Colonic mucosa (tissue), 4 donors: ENCODE data around the gene CPXM1. TPM values are rescaled to one million over a fixed set of nuclear protein-coding genes. Genes with fewer than 3 reads are reported as not detected.

Experiments
- DNase-seq: peaks from one replicate; pipeline ENCODE4 v3.0.0-alpha.2; 2020
- H3K27ac ChIP-seq: fragments of 200-600 bp; one replicate; pipeline ENCODE4 v1.8.0; 2021
- H3K27me3 ChIP-seq: fragments of 200-600 bp; one replicate; pipeline ENCODE4 v1.8.0; 2021
- H3K36me3 ChIP-seq: fragments of 200-600 bp; one replicate; pipeline ENCODE4 v1.8.0; 2021
- H3K4me1 ChIP-seq: fragments of 200-600 bp; one replicate; pipeline ENCODE4 v1.8.0; 2021; ENCODE audit warnings: mild to moderate bottlenecking
- H3K4me3 ChIP-seq: fragments of 200-600 bp; one replicate; pipeline ENCODE4 v1.8.0; 2021
- H3K9ac ChIP-seq, 2 donors: one replicate each; pipeline ENCODE4 v1.7.0; 2013; ENCODE audit warnings: control low read depth in 2 of 2, low read depth in 2 of 2, low read length in 2 of 2
- H3K9me3 ChIP-seq: fragments of 200-600 bp; one replicate; pipeline ENCODE4 v1.8.0; 2021
- intact Hi-C: fragments of 100-400 bp; cut with DNase I; formaldehyde crosslinking; loops from one replicate; pipeline ENCODE4 v1.14.1; 2022
- total RNA-seq, 2 donors: library from RNA; stranded (reverse); fragmentation: NEBNext Ultra II Directional in 1 of 2; extraction: Animal tissue kit (Norgen Biotek cat#: 25700) in 1 of 2; gene quantifications; one replicate each; pipeline ENCODE4 v1.2.1, GENCODE V29; 2021
- TF ChIP-seq, protein P1 (sequence below): fragments of 200-600 bp; IDR thresholded peaks from one replicate; pipeline ENCODE4 v1.8.0; 2022; ENCODE audit warnings: antibody characterized with exemption, mild to moderate bottlenecking
- donor health status: healthy.
- donor health status: DM: no; HTN: no; CAD: no.
- donor health status: DM: no; HTN: no; CAD: no.

The CPXM1 gene
- total RNA-seq, 2 donors from 2014 or later: 0.98 to 1.1 TPM

DNA sequence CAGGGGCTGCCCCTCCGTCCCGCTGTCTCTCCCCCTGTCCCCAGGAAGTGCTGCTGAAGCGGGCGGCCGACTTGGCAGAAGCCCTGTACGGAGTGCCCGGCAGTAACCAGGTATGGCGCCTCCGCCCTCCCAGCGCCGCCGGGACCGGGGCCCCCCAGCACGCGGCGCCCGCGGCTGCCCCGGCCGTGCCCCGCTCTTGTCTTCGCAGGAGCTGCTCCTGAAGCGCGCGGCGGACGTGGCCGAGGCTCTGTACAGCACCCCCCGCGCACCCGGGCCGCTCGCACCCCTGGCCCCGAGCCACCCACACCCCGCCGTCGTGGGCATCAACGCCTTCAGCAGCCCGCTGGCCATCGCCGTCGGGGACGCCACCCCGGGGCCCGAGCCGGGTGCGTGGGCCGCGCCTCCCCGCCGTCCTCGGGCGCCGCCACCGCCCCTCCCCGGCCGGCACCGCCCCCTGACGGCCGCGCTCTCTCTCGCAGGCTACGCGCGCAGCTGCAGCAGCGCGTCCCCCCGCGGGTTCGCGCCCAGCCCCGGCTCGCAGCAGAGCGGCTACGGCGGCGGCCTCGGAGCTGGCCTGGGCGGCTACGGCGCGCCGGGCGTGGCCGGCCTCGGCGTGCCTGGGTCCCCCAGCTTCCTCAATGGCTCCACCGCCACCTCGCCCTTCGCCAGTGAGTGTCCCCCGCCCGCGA is 48.4 kb downstream of the CPXM1 start:
- no peak for DNase-seq
- no peaks in the 10 kb centered on the region for H3K36me3 ChIP-seq
- H3K9me3 ChIP-seq: no peaks in the 10 kb centered on the region
- H3K4me3 ChIP-seq: peak overlapping the region; percentile 45
- TF ChIP-seq, protein P1, sequence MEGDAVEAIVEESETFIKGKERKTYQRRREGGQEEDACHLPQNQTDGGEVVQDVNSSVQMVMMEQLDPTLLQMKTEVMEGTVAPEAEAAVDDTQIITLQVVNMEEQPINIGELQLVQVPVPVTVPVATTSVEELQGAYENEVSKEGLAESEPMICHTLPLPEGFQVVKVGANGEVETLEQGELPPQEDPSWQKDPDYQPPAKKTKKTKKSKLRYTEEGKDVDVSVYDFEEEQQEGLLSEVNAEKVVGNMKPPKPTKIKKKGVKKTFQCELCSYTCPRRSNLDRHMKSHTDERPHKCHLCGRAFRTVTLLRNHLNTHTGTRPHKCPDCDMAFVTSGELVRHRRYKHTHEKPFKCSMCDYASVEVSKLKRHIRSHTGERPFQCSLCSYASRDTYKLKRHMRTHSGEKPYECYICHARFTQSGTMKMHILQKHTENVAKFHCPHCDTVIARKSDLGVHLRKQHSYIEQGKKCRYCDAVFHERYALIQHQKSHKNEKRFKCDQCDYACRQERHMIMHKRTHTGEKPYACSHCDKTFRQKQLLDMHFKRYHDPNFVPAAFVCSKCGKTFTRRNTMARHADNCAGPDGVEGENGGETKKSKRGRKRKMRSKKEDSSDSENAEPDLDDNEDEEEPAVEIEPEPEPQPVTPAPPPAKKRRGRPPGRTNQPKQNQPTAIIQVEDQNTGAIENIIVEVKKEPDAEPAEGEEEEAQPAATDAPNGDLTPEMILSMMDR: no peak
- peak overlapping the region in 1 of 2 donors; percentile 6 for H3K9ac ChIP-seq
- peaks cover 14% of the 10 kb centered on the region for H3K27me3 ChIP-seq
- intact Hi-C loops: no loop called here
- peak overlapping the region; percentile 53 for H3K27ac ChIP-seq
- peaks cover 7% of the 10 kb centered on the region for H3K4me1 ChIP-seq

DNA sequence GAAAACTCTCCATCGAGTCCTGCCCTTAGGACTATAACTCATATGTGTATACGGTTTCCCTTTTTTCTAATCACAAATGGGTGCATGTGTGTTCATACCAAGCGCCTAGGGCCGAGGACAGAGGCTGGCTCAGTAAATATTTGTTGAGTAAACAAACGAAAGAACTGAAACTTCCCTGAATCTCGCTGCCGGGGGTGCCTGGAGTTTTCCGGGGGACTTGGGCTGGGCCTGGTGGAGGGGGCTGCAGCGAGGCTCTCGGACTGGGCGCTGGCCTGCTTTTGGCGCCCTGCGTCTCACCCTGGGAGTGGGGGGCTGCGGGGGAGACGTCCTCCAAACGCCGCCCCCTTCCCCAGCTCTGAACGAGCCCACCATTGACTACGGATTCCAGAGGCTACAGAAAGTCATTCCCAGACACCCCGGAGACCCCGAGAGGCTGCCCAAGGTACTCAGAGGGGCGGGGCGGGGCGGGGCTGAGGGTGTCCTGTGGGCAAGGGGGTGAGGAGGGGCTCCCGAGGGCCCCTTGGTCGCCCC is 49.0 kb downstream of the CPXM1 start:
- Histone ChIP-seq H3K36me3 (no peaks in the 10 kb centered on the region), H3K27ac (peak overlapping the region; percentile 53), H3K27me3 (peaks cover 14% of the 10 kb centered on the region), H3K9ac (peak overlapping the region in 1 of 2 donors; percentile 6), H3K4me3 (peak overlapping the region; percentile 45), H3K4me1 (peaks cover 7% of the 10 kb centered on the region), H3K9me3 (no peaks in the 10 kb centered on the region)
- DNase-seq: peak; percentile 34
- intact Hi-C loops: no loop called here
- TF ChIP-seq, protein P1: no peak

DNA sequence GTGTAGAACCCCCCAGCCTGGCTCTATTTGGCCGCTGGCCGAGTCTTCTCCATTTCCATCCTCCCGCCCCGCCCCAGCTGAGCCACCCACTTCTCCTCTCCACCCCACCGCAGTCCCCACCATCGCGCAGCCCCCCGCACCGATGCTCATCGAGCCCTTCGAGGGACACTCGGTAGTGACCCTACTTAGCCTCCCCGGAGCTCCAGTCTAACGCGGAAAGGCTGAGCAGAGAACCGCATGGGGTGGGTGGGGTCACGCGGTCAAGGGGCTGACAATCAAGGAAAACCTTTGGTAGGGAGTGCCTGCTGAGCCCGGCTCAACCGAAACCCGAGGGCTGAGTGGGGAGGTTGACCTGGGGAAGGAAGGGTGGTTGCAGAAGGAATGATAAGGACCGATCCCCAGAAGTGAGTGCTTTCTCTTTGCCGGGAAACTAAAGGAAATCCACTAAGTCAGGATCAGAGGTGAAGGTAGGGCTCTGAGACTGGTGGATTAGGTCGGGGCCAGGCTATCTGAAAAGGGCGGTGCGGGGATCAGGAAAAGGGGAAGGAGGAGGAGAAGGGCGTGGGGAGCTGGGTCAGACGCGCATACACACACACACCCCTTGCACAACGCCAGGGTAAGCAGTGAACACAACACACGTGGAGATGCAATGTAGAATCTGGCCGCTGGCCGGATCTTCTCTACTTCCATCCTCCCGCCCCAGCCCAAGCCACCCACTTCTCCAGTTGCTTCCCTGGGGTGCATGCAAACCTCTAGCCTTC is 49.8 kb downstream of the CPXM1 start:
- H3K4me1 ChIP-seq: peaks cover 7% of the 10 kb centered on the region
- H3K27ac ChIP-seq: no peak overlapping the region
- H3K27me3 ChIP-seq: peaks cover 14% of the 10 kb centered on the region
- no peaks in the 10 kb centered on the region for H3K36me3 ChIP-seq
- no peaks in the 10 kb centered on the region for H3K9me3 ChIP-seq
- intact Hi-C loops: no loop called here
- TF ChIP-seq, protein P1: no peak
- DNase-seq: peak; percentile 53
- H3K4me3 ChIP-seq: peak overlapping the region; percentile 45
- no peak overlapping the region for H3K9ac ChIP-seq

DNA sequence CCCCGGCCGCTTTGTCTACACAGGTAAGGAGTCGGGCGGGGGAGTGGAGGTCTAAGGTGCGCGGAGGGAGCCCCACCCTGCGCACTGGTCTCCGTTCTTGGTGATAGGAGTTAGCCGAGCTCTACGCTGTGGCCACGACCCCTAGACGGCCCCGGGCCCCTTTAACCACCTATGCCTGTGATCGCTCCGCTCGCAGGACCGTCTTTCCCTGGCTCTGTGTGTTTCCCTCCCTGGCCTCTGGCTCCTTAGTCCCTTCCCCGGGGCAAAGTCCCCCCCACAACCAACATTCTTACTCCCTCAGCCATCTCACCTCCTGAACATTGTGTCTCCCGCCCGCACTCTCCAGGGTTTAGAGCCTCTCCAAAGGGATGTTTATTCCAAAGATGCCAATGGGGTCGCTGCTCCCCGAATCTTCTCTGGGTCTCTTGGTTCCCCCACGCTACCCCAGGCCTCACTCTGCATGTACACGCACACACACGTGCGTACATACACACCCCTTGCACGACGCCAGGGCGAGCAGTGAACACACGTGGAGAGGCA is 50.4 kb downstream of the CPXM1 start:
- Histone ChIP-seq H3K9ac (no peak overlapping the region), H3K4me1 (peaks cover 7% of the 10 kb centered on the region), H3K4me3 (no peak overlapping the region), H3K9me3 (no peaks in the 10 kb centered on the region), H3K27me3 (peaks cover 14% of the 10 kb centered on the region), H3K27ac (no peak overlapping the region), H3K36me3 (no peaks in the 10 kb centered on the region)
- intact Hi-C loops: no loop called here
- TF ChIP-seq, protein P1: no peak
- no peak for DNase-seq

DNA sequence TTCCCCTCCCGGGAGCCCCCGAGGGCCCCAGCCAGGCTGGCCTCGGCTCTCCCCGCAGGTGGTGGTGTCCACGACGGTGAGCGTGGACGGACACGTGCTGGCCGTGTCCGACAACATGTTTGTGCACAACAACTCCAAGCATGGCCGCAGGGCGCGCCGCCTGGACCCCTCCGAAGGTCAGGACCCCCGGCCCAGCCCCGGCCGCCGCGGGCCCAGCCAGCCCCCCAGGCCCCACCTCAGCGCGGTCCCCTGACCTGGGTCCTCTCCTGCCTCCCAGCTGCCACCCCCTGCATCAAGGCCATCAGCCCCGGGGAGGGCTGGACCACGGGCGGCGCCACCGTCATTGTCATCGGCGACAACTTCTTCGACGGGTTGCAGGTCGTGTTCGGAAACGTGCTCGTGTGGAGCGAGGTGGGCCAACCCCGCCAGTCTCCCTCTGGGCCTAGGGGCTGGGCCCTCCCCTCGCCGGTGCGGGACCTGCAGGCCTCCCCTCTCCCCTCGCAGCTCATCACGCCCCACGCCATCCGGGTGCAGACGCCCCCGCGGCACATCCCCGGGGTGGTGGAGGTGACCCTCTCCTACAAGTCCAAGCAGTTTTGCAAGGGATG is 51.0 kb downstream of the CPXM1 start:
- H3K4me1 ChIP-seq: peaks cover 7% of the 10 kb centered on the region
- H3K36me3 ChIP-seq: no peaks in the 10 kb centered on the region
- H3K9me3 ChIP-seq: no peaks in the 10 kb centered on the region

More for the DNA sequence above, 51.0 kb downstream of the CPXM1 start:
- Histone ChIP-seq H3K27me3 (peaks cover 14% of the 10 kb centered on the region), H3K27ac (no peak overlapping the region), H3K9ac (no peak overlapping the region), H3K4me3 (no peak overlapping the region)
- intact Hi-C loops: no loop called here
- TF ChIP-seq, protein P1: no peak
- DNase-seq: no peak
